Measurements from ENCODE around the gene PDCD1. TPM values are rescaled to one million over a fixed set of nuclear protein-coding genes. Genes with fewer than 3 reads are reported as not detected.
"Not testable (repeated sequence)": the region's sequence is repeated elsewhere in the genome, so short reads cannot be mapped to it uniquely, and the experiment has no call there.

The PDCD1 gene
- polyA plus RNA-seq, 1 donor (not counting 4 experiments of a cell fraction or from before 2014, with no cell fraction given) = not detected

GRCh38 chr2:241906826-241907570 lies 48.3 kb upstream of the PDCD1 start:
- DNase-seq (ENCODE audit: low read depth, low spot score) (no peak), FAIRE-seq (no peak)
- Histone ChIP-seq H3K9ac (ENCODE audit: control insufficient read depth, extremely low read depth, insufficient read depth, low read length) (no peak overlapping the region), H3K27ac (ENCODE audit: control insufficient read depth, insufficient read depth, low read length) (no peak overlapping the region), H3K4me2 (ENCODE audit: control insufficient read depth, extremely low read depth, insufficient read depth, low read depth, low read length) (no peak overlapping the region), H2AFZ (ENCODE audit: control insufficient read depth, low read length) (no peak overlapping the region), H3K27me3 (ENCODE audit: control insufficient read depth, extremely low read depth, insufficient read depth, low read length) (peaks cover 4% of the 10 kb centered on the region), H3K4me1 (ENCODE audit: control insufficient read depth, extremely low read depth, insufficient read depth, low read length) (peaks cover under 1% of the 10 kb centered on the region), H3K9me1 (ENCODE audit: control insufficient read depth, extremely low read depth, insufficient read depth, low read length) (no peaks in the 10 kb centered on the region), H3K4me3 (ENCODE audit: control insufficient read depth in 2 of 3, extremely low read depth in 1 of 3, insufficient read depth in 2 of 3, low read depth in 1 of 3, low read length in 3 of 3) (no peak overlapping the region), H4K20me1 (ENCODE audit: control insufficient read depth, extremely low read depth, insufficient read depth, low read length) (no peaks in the 10 kb centered on the region), H3K9me3 (ENCODE audit: control insufficient read depth, low read depth, low read length) (no peaks in the 10 kb centered on the region), H3K36me3 (ENCODE audit: control insufficient read depth in 2 of 2, extremely low read depth in 1 of 2, insufficient read depth in 2 of 2, low read length in 2 of 2) (no peaks in the 10 kb centered on the region), H3K79me2 (ENCODE audit: control insufficient read depth, insufficient read depth, low read length) (no peaks in the 10 kb centered on the region)
- dilution Hi-C loops (cut with MboI; ENCODE audit: extremely low pct_ligation_motif_present, low sequenced_read_pairs) = no loop called here
- TF ChIP-seq EZH2 (IDR thresholded peaks at IDR 0.05; ENCODE audit: low read length) = no peak
- TF ChIP-seq, protein P1, sequence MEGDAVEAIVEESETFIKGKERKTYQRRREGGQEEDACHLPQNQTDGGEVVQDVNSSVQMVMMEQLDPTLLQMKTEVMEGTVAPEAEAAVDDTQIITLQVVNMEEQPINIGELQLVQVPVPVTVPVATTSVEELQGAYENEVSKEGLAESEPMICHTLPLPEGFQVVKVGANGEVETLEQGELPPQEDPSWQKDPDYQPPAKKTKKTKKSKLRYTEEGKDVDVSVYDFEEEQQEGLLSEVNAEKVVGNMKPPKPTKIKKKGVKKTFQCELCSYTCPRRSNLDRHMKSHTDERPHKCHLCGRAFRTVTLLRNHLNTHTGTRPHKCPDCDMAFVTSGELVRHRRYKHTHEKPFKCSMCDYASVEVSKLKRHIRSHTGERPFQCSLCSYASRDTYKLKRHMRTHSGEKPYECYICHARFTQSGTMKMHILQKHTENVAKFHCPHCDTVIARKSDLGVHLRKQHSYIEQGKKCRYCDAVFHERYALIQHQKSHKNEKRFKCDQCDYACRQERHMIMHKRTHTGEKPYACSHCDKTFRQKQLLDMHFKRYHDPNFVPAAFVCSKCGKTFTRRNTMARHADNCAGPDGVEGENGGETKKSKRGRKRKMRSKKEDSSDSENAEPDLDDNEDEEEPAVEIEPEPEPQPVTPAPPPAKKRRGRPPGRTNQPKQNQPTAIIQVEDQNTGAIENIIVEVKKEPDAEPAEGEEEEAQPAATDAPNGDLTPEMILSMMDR (optimal IDR thresholded peaks at IDR 0.05 in 1 of 3, IDR thresholded peaks at IDR 0.05 in 1 of 3, conservative IDR thresholded peaks at IDR 0.05 in 1 of 3; ENCODE audit: extremely low read depth in 1 of 3, insufficient read depth in 2 of 3, low read length in 3 of 3) = no peak

DNA sequence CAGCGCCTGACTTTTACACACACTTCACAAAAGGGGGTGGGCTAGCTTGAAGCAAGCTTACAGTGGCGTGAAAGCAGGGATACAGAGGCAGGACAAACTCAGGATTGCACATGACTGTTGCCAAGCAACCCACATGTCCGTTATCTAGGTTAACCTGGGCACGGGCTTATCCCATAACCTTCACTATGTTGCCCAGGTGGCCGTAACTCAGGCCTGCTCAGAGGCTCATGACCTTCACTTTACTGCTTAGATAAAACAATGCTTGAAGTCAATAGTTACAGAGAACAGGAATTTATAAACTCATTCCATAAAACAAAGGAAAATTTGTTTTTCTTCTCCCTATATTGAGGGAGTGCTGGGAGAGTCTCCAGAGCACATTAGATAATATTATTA lies 47.7 kb upstream of the PDCD1 start:
- FAIRE-seq; H3K27ac ChIP-seq (ENCODE audit: control insufficient read depth, insufficient read depth, low read length); H3K4me1 ChIP-seq (ENCODE audit: control insufficient read depth, extremely low read depth, insufficient read depth, low read length); DNase-seq (ENCODE audit: low read depth, low spot score); dilution Hi-C loops (cut with MboI; ENCODE audit: extremely low pct_ligation_motif_present, low sequenced_read_pairs); H3K4me3 ChIP-seq (ENCODE audit: control insufficient read depth in 2 of 3, extremely low read depth in 1 of 3, insufficient read depth in 2 of 3, low read depth in 1 of 3, low read length in 3 of 3); H3K9ac ChIP-seq (ENCODE audit: control insufficient read depth, extremely low read depth, insufficient read depth, low read length); H3K27me3 ChIP-seq (ENCODE audit: control insufficient read depth, extremely low read depth, insufficient read depth, low read length); H3K79me2 ChIP-seq (ENCODE audit: control insufficient read depth, insufficient read depth, low read length); H2AFZ ChIP-seq (ENCODE audit: control insufficient read depth, low read length); H3K4me2 ChIP-seq (ENCODE audit: control insufficient read depth, extremely low read depth, insufficient read depth, low read depth, low read length); H3K36me3 ChIP-seq (ENCODE audit: control insufficient read depth in 2 of 2, extremely low read depth in 1 of 2, insufficient read depth in 2 of 2, low read length in 2 of 2); H4K20me1 ChIP-seq (ENCODE audit: control insufficient read depth, extremely low read depth, insufficient read depth, low read length); H3K9me3 ChIP-seq (ENCODE audit: control insufficient read depth, low read depth, low read length); H3K9me1 ChIP-seq (ENCODE audit: control insufficient read depth, extremely low read depth, insufficient read depth, low read length): not testable (repeated sequence)

All from keratinocyte (primary cell).